PC-3 (cell line): ENCODE results near the gene ARFGAP3.

Source experiments
- EZH2phosphoT487 ChIP-seq: fragments of 300-600 bp; sonication (generic); IDR thresholded peaks from 2 replicates; pipeline ENCODE4 v1.6.1; 2018; ENCODE audit warnings: mild to moderate bottlenecking, antibody characterized with exemption, low read length, borderline replicate concordance
- TF ChIP-seq, protein P1 (sequence below): fragments of 300-600 bp; sonication (generic); conservative IDR thresholded peaks from 2 replicates; pipeline ENCODE4 v1.5.1; 2017; ENCODE audit warnings: antibody characterized with exemption, low read depth, mild to moderate bottlenecking, low read length

DNA sequence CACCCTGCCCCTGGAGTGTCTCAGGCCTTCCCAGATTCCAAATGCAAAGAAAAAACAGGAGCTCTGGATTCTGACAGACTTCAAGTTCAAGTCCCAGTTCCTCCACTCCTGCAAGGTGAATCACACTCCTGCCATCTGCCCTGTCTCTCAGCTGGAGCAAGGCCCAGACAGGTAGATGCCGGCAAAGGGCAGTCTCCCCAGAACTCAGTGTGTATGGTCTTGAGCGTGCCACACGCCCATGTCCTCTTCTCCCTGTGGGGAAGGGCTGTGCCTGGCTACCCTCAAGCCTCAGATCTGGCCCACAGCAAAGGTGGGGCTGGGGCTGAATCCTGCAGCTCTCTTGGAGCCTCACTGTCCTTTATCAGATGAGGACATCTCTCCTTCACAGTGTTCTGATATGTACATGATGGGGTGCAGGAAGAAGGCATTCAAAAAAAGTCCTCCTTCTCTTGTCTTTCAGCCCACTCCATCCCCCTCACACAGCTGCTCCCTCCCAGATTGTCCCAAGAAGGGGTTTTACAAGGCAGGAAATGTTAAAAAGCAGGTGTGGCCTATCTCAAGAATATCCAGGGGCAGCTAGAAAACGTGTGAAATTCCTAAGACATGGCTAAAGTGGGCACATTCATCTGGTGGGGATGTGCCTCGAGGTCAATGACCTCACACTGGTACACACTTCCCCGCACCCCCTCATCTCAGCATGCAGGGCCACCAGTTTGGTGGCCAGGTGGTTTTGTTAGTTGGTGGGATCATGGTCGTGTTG lies 27.7 kb upstream of the ARFGAP3 start:
- TF ChIP-seq EZH2phosphoT487, result no peak
- TF ChIP-seq, protein P1, sequence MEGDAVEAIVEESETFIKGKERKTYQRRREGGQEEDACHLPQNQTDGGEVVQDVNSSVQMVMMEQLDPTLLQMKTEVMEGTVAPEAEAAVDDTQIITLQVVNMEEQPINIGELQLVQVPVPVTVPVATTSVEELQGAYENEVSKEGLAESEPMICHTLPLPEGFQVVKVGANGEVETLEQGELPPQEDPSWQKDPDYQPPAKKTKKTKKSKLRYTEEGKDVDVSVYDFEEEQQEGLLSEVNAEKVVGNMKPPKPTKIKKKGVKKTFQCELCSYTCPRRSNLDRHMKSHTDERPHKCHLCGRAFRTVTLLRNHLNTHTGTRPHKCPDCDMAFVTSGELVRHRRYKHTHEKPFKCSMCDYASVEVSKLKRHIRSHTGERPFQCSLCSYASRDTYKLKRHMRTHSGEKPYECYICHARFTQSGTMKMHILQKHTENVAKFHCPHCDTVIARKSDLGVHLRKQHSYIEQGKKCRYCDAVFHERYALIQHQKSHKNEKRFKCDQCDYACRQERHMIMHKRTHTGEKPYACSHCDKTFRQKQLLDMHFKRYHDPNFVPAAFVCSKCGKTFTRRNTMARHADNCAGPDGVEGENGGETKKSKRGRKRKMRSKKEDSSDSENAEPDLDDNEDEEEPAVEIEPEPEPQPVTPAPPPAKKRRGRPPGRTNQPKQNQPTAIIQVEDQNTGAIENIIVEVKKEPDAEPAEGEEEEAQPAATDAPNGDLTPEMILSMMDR, result no peak
